HepG2 (cell line): ENCODE results near the gene SPSB2. TPM values are rescaled to one million over a fixed set of nuclear protein-coding genes. Genes with fewer than 3 reads are reported as not detected.

Experiments
- EZH2 ChIP-seq: conservative IDR thresholded peaks from 2 replicates; pipeline ENCODE4 v1.6.1; 2012; ENCODE audit warnings: mild to moderate bottlenecking, low read depth, low read length, moderate library complexity
- HNF4A ChIP-seq: sonication (generic); formaldehyde crosslinking; IDR thresholded peaks from 2 replicates; pipeline ENCODE4 v1.4.0; 2020; ENCODE audit warnings: missing genetic modification reagents
- MED8 ChIP-seq: sonication (generic); formaldehyde crosslinking; IDR thresholded peaks from 2 replicates; pipeline ENCODE4 v1.8.1; 2023; ENCODE audit warnings: mild to moderate bottlenecking, missing genetic modification reagents; ENCODE audit not compliant: insufficient replicate concordance
- MEF2D ChIP-seq: sonication (generic); formaldehyde crosslinking; IDR thresholded peaks from 2 replicates; pipeline ENCODE4 v1.5.1; 2020; ENCODE audit warnings: mild to moderate bottlenecking, missing genetic modification reagents
- MIER3 ChIP-seq: IDR thresholded peaks from 2 replicates; pipeline ENCODE4 v1.6.1; 2016; ENCODE audit warnings: missing compliant biosample characterization, borderline replicate concordance
- MTA3 ChIP-seq: sonication (generic); formaldehyde crosslinking; IDR thresholded peaks from 2 replicates; pipeline ENCODE4 v1.4.0; 2020; ENCODE audit warnings: missing genetic modification reagents
- PHB2 ChIP-seq: fragments of 450-650 bp; IDR thresholded peaks from 2 replicates; pipeline ENCODE4 v1.6.1; 2018; ENCODE audit not compliant: partially characterized antibody
- SMAD1 ChIP-seq: sonication (generic); formaldehyde crosslinking; IDR thresholded peaks from 2 replicates; pipeline ENCODE4 v1.4.0; 2020; ENCODE audit warnings: missing genetic modification reagents, low read depth, mild to moderate bottlenecking, borderline replicate concordance
- SUZ12 ChIP-seq: fragments of 150-350 bp; IDR thresholded peaks from 2 replicates; pipeline ENCODE4 v1.6.1; 2014; ENCODE audit warnings: low read depth, low read length
- ZMYM3 ChIP-seq: sonication (generic); formaldehyde crosslinking; IDR thresholded peaks from 2 replicates; pipeline ENCODE4 v1.5.1; 2020; ENCODE audit warnings: mild to moderate bottlenecking, missing genetic modification reagents
- ZNF383 ChIP-seq: sonication (generic); formaldehyde crosslinking; IDR thresholded peaks from 2 replicates; pipeline ENCODE4 v1.4.0; 2020; ENCODE audit warnings: missing genetic modification reagents, mild to moderate bottlenecking, borderline replicate concordance
- ZNF766 ChIP-seq: sonication (generic); formaldehyde crosslinking; IDR thresholded peaks from 2 replicates; pipeline ENCODE4 v1.5.0; 2020; ENCODE audit warnings: missing genetic modification reagents, borderline replicate concordance
- ZNF883 ChIP-seq: sonication (generic); formaldehyde crosslinking; IDR thresholded peaks from 2 replicates; pipeline ENCODE4 v1.5.1; 2020; ENCODE audit warnings: mild to moderate bottlenecking, missing genetic modification reagents; ENCODE audit errors: not compliant biosample characterization
- polyA plus RNA-seq, 8 experiments: library from polyadenylated mRNA; depleted of rRNA in 3 of 8; stranded (reverse) in 7 of 8; unstranded in 1 of 8; fragments of >200 nt; fragmentation: Illumina TruSeq in 4 of 8; extraction: Trizol in 4 of 8; gene quantifications; 2 replicates each; pipeline versions ENCODE4 v1.2.1 to v1.2.3, GENCODE V29; 2011 to 2016; ENCODE audit warnings: low read depth in 4 of 8, missing spikeins in 1 of 8, mixed read lengths in 1 of 8; ENCODE audit not compliant: insufficient read depth in 1 of 8
- total RNA-seq, 5 experiments: library from RNA; depleted of rRNA; stranded (reverse); fragments of >200 nt; fragmentation: Illumina TruSeq; extraction: Trizol; gene quantifications; 2 replicates each; pipeline ENCODE4 v1.2.3, GENCODE V29; 2016; ENCODE audit warnings: low read depth in 1 of 5
- TF ChIP-seq, protein P1 (sequence below): sonication (generic); formaldehyde crosslinking; IDR thresholded peaks from 2 replicates; pipeline ENCODE4 v1.5.0; 2020; ENCODE audit warnings: mild to moderate bottlenecking, missing genetic modification reagents, borderline replicate concordance
- TF ChIP-seq, protein P2 (sequence below): sonication (generic); formaldehyde crosslinking; IDR thresholded peaks from 2 replicates; pipeline ENCODE4 v1.8.1; 2023; ENCODE audit warnings: mild to moderate bottlenecking, missing genetic modification reagents, borderline replicate concordance
- TF ChIP-seq, protein P3 (sequence below): sonication (generic); formaldehyde crosslinking; IDR thresholded peaks from 2 replicates; pipeline ENCODE4 v1.4.0; 2020; ENCODE audit warnings: mild to moderate bottlenecking, low read depth, missing genetic modification reagents
- TF ChIP-seq, protein P4 (sequence below): sonication (generic); formaldehyde crosslinking; IDR thresholded peaks from 2 replicates; pipeline ENCODE4 v1.4.0; 2020; ENCODE audit warnings: missing genetic modification reagents, borderline replicate concordance
- TF ChIP-seq, protein P5 (sequence below): sonication (generic); formaldehyde crosslinking; IDR thresholded peaks from 2 replicates; pipeline ENCODE4 v1.4.0; 2020; ENCODE audit warnings: mild to moderate bottlenecking, missing genetic modification reagents

SPSB2 gene
- total and polyA plus RNA-seq, 2 of the 13 experiments (the other 11 are each of a cell fraction or from before 2014, with no cell fraction given): 2.0 to 6.2 TPM

DNA sequence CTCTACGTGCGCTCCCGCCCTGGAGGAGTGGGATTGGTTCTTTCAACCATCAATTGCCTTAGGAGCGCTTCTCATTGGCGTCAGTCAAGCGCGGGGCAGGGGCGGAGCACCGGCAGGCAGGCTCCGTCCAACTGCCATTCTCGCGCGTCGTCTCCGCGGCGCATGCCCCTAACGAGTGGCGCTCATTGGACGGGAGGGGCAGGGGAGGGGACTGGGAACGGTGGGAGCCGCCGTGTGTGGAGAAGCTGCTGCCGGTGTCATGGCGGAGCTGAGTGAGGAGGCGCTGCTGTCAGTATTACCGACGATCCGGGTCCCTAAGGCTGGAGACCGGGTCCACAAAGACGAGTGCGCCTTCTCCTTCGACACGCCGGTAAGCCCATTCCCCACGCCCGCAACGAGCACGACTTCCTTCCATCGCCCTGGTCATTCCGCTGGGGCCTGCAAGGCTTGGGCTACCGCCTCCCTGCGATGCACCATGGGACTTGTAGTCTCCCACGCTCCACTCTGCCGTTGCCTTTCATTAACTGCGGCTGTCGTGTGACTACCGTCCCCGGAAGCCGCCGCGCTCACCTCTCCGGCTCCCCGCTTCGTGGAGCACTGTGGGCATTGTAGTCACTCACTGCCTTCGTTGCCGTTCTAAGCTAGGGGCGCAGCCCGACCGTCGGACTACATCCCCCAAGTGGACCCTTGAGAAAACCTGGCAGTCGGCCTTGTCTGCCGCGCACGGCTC is 21.0 kb downstream of the SPSB2 start, which contains the start of gene USP5 (continued):
- TF ChIP-seq, protein P1, sequence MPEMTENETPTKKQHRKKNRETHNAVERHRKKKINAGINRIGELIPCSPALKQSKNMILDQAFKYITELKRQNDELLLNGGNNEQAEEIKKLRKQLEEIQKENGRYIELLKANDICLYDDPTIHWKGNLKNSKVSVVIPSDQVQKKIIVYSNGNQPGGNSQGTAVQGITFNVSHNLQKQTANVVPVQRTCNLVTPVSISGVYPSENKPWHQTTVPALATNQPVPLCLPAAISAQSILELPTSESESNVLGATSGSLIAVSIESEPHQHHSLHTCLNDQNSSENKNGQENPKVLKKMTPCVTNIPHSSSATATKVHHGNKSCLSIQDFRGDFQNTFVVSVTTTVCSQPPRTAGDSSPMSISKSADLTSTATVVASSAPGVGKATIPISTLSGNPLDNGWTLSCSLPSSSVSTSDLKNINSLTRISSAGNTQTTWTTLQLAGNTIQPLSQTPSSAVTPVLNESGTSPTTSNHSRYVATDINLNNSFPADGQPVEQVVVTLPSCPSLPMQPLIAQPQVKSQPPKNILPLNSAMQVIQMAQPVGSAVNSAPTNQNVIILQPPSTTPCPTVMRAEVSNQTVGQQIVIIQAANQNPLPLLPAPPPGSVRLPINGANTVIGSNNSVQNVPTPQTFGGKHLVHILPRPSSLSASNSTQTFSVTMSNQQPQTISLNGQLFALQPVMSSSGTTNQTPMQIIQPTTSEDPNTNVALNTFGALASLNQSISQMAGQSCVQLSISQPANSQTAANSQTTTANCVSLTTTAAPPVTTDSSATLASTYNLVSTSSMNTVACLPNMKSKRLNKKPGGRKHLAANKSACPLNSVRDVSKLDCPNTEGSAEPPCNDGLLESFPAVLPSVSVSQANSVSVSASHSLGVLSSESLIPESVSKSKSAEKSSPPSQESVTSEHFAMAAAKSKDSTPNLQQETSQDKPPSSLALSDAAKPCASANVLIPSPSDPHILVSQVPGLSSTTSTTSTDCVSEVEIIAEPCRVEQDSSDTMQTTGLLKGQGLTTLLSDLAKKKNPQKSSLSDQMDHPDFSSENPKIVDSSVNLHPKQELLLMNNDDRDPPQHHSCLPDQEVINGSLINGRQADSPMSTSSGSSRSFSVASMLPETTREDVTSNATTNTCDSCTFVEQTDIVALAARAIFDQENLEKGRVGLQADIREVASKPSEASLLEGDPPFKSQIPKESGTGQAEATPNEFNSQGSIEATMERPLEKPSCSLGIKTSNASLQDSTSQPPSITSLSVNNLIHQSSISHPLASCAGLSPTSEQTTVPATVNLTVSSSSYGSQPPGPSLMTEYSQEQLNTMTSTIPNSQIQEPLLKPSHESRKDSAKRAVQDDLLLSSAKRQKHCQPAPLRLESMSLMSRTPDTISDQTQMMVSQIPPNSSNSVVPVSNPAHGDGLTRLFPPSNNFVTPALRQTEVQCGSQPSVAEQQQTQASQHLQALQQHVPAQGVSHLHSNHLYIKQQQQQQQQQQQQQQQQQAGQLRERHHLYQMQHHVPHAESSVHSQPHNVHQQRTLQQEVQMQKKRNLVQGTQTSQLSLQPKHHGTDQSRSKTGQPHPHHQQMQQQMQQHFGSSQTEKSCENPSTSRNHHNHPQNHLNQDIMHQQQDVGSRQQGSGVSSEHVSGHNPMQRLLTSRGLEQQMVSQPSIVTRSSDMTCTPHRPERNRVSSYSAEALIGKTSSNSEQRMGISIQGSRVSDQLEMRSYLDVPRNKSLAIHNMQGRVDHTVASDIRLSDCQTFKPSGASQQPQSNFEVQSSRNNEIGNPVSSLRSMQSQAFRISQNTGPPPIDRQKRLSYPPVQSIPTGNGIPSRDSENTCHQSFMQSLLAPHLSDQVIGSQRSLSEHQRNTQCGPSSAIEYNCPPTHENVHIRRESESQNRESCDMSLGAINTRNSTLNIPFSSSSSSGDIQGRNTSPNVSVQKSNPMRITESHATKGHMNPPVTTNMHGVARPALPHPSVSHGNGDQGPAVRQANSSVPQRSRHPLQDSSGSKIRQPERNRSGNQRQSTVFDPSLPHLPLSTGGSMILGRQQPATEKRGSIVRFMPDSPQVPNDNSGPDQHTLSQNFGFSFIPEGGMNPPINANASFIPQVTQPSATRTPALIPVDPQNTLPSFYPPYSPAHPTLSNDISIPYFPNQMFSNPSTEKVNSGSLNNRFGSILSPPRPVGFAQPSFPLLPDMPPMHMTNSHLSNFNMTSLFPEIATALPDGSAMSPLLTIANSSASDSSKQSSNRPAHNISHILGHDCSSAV (CRISPR knock-in tag): no peak
- TF ChIP-seq, protein P2, sequence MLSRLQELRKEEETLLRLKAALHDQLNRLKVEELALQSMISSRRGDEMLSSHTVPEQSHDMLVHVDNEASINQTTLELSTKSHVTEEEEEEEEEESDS (CRISPR knock-in tag): 0 out of 2 replicates have a peak, but pooled peaks have one; percentile 36
- peak; percentile 99 for TF ChIP-seq SUZ12
- no peak for TF ChIP-seq MTA3 (CRISPR knock-in tag)
- TF ChIP-seq MED8 (CRISPR knock-in tag): peak; percentile 25
- TF ChIP-seq, protein P3, sequence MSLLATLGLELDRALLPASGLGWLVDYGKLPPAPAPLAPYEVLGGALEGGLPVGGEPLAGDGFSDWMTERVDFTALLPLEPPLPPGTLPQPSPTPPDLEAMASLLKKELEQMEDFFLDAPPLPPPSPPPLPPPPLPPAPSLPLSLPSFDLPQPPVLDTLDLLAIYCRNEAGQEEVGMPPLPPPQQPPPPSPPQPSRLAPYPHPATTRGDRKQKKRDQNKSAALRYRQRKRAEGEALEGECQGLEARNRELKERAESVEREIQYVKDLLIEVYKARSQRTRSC (CRISPR knock-in tag): no peak
- TF ChIP-seq PHB2: no peak
- TF ChIP-seq SMAD1 (CRISPR knock-in tag): peak; percentile 62; the same call in 1 of the 2 replicates
- TF ChIP-seq ZMYM3: no peak
- TF ChIP-seq, protein P4, sequence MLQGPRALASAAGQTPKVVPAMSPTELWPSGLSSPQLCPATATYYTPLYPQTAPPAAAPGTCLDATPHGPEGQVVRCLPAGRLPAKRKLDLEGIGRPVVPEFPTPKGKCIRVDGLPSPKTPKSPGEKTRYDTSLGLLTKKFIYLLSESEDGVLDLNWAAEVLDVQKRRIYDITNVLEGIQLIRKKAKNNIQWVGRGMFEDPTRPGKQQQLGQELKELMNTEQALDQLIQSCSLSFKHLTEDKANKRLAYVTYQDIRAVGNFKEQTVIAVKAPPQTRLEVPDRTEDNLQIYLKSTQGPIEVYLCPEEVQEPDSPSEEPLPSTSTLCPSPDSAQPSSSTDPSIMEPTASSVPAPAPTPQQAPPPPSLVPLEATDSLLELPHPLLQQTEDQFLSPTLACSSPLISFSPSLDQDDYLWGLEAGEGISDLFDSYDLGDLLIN (CRISPR knock-in tag): peak; percentile 70; the same call in 1 of the 2 replicates
- 0 out of 2 replicates have a peak, but pooled peaks have one; percentile 22 for TF ChIP-seq ZNF766 (CRISPR knock-in tag)
- TF ChIP-seq HNF4A (CRISPR knock-in tag): no peak
- TF ChIP-seq, protein P5, sequence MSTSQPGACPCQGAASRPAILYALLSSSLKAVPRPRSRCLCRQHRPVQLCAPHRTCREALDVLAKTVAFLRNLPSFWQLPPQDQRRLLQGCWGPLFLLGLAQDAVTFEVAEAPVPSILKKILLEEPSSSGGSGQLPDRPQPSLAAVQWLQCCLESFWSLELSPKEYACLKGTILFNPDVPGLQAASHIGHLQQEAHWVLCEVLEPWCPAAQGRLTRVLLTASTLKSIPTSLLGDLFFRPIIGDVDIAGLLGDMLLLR (CRISPR knock-in tag): peak; percentile 43; the same call in 1 of the 2 replicates
- TF ChIP-seq ZNF883 (CRISPR knock-in tag): no peak
- peak; percentile 74 for TF ChIP-seq MEF2D
- 0 out of 2 replicates have a peak, but pooled peaks have one; percentile 17 for TF ChIP-seq MIER3
- peak; percentile 80; the same call in 1 of the 2 replicates for TF ChIP-seq ZNF383 (CRISPR knock-in tag)
- TF ChIP-seq EZH2: no peak
